T-helper 22 cell (primary cell): ENCODE data around the gene PPP1R9A.

Source experiments
- DNase-seq: peaks from one replicate; pipeline ENCODE4 v3.0.0-alpha.2; 2020; ENCODE audit warnings: low read depth

The PPP1R9A gene

GRCh38 chr7:95035295-95035694 lies 127.9 kb downstream of the PPP1R9A start:
- DNase-seq = no peak

GRCh38 chr7:95041031-95041430 lies 133.6 kb downstream of the PPP1R9A start:
- no peak for DNase-seq

- DNase-seq = no peak
Observed at GRCh38 chr7:95045236-95045923, 138.0 kb downstream of the PPP1R9A start.

GRCh38 chr7:95046494-95047240 lies 139.3 kb downstream of the PPP1R9A start:
- no peak for DNase-seq

GRCh38 chr7:95047291-95047690 lies 139.9 kb downstream of the PPP1R9A start:
- DNase-seq = no peak

GRCh38 chr7:95052566-95053094 lies 145.2 kb downstream of the PPP1R9A start:
- no peak for DNase-seq

GRCh38 chr7:95054386-95054785 lies 147.0 kb downstream of the PPP1R9A start:
- DNase-seq = no peak

- DNase-seq = no peak
Observed at GRCh38 chr7:95055295-95055694, 147.9 kb downstream of the PPP1R9A start.

- DNase-seq = no peak
Observed at GRCh38 chr7:95056107-95056739, 148.8 kb downstream of the PPP1R9A start.

- DNase-seq = no peak
Observed at GRCh38 chr7:95056901-95057300, 149.5 kb downstream of the PPP1R9A start.

- no peak for DNase-seq
Observed at GRCh38 chr7:95059842-95060313, 152.5 kb downstream of the PPP1R9A start.

GRCh38 chr7:95062901-95063300 lies 155.5 kb downstream of the PPP1R9A start:
- no peak for DNase-seq

- DNase-seq = no peak
Observed at GRCh38 chr7:95066737-95067530, 159.5 kb downstream of the PPP1R9A start.

- no peak for DNase-seq
Observed at GRCh38 chr7:95088536-95089215, 181.3 kb downstream of the PPP1R9A start.

GRCh38 chr7:95089414-95090315 lies 182.3 kb downstream of the PPP1R9A start:
- DNase-seq = no peak

GRCh38 chr7:95092324-95092723 lies 184.9 kb downstream of the PPP1R9A start:
- no peak for DNase-seq

- no peak for DNase-seq
Observed at GRCh38 chr7:95095259-95095965, 188.0 kb downstream of the PPP1R9A start.

GRCh38 chr7:95095966-95096540 lies 188.7 kb downstream of the PPP1R9A start:
- DNase-seq = no peak

GRCh38 chr7:95097291-95097690 lies 189.9 kb downstream of the PPP1R9A start:
- no peak for DNase-seq
